Esophagus squamous epithelium (tissue), 5 donors: ENCODE data around the gene SHISAL2B. TPM values are rescaled to one million over a fixed set of nuclear protein-coding genes. Genes with fewer than 3 reads are reported as not detected.
"Not testable (repeated sequence)": the region's sequence is repeated elsewhere in the genome, so short reads cannot be mapped to it uniquely, and the experiment has no call there.

Experiments used
- DNase-seq: peaks from one replicate; lab custom pipeline; 2025; lab: John Stamatoyannopoulos, UW
- H3K27ac ChIP-seq, 4 donors: fragments of 200-600 bp; sonication (generic); one replicate each; pipeline ENCODE4 v1.5.1; 2016 to 2019; ENCODE audit warnings: mild to moderate bottlenecking in 1 of 4
- H3K27me3 ChIP-seq, 4 donors: fragments of 200-600 bp; sonication (generic); 1 replicate in 3 of 4; 2 replicates in 1 of 4; pipeline versions ENCODE4 v1.5.1 to v1.6.0; 2017 to 2021; ENCODE audit warnings: antibody characterized with exemption in 1 of 4
- H3K36me3 ChIP-seq, 3 donors: fragments of 200-600 bp; sonication (generic); one replicate each; pipeline ENCODE4 v1.5.1; 2016 to 2019
- H3K4me1 ChIP-seq, 3 donors: fragments of 200-600 bp; sonication (generic); one replicate each; pipeline ENCODE4 v1.5.1; 2017 to 2019
- H3K4me3 ChIP-seq, 4 donors: fragments of 200-600 bp; sonication (generic); 1 replicate in 3 of 4; 2 replicates in 1 of 4; pipeline ENCODE4 v1.5.1; 2016 to 2019; ENCODE audit warnings: mild to moderate bottlenecking in 2 of 4, moderate library complexity in 1 of 4
- H3K9me3 ChIP-seq, 3 donors: fragments of 200-600 bp; sonication (generic); one replicate each; pipeline ENCODE4 v1.5.1; 2016 to 2019
- CTCF ChIP-seq, 6 experiments: fragments of 450-650 bp in 4 of 6; fragments of 200-600 bp in 2 of 6; sonication (generic) in 2 of 6; IDR thresholded peaks; one replicate each; pipeline ENCODE4 v1.5.1; 2016 to 2019; ENCODE audit warnings: antibody characterized with exemption in 6 of 6, mild to moderate bottlenecking in 4 of 6, moderate library complexity in 4 of 6
- POLR2A ChIP-seq, 4 donors: fragments of 450-650 bp; IDR thresholded peaks; one replicate each; pipeline ENCODE4 v1.6.1; 2017; ENCODE audit warnings: antibody characterized with exemption in 4 of 4, mild to moderate bottlenecking in 4 of 4, moderate library complexity in 3 of 4
- WGBS, 2 donors: methylation state at CpG; one replicate each; pipeline ENCODE4 v1.1.5; 2018; 5-methylcytosine and 5-hydroxymethylcytosine counted together
- intact Hi-C: fragments of 100-400 bp; cut with DNase I; formaldehyde crosslinking; loops from one replicate; pipeline ENCODE4 v1.15.0; 2022
- total RNA-seq, 4 donors: library from RNA; depleted of rRNA; stranded (reverse); fragments of >200 nt; gene quantifications; one replicate each; pipeline ENCODE4 v1.1.0, GENCODE V29; 2016
- donor health status: DM: yes; HTN: yes; CAD: no.

Gene SHISAL2B
- total RNA-seq, 4 donors from 2014 or later, result not detected

GRCh38 chr5:64654561-64654938 is 35.8 kb upstream of the SHISAL2B start:
- no peaks in the 10 kb centered on the region for H3K4me1 ChIP-seq
- no peak for DNase-seq
- H3K9me3 ChIP-seq, result no peaks in the 10 kb centered on the region
- H3K27ac ChIP-seq, result no peak overlapping the region
- TF ChIP-seq POLR2A (IDR thresholded peaks at IDR 0.05) (no peak), CTCF (IDR thresholded peaks at IDR 0.05) (no peak)
- no peaks in the 10 kb centered on the region for H3K27me3 ChIP-seq
- H3K4me3 ChIP-seq, result no peak overlapping the region
- intact Hi-C loops, result no loop called here
- 62 to 71% methylated on average over 2 of the region's 2 CpGs for WGBS, 2 donors
- no peaks in the 10 kb centered on the region for H3K36me3 ChIP-seq

- intact Hi-C loops, result no loop called here
- no peaks in the 10 kb centered on the region for H3K9me3 ChIP-seq
- no peaks in the 10 kb centered on the region for H3K4me1 ChIP-seq
- no peaks in the 10 kb centered on the region for H3K36me3 ChIP-seq
- DNase-seq, result no peak
- H3K27me3 ChIP-seq, result peaks cover 0 to 4% (median 0%) of the 10 kb centered on the region in 4 donors
- 24 to 73% methylated on average over 1 of the region's 1 CpG for WGBS, 2 donors
- no peak overlapping the region for H3K4me3 ChIP-seq
- TF ChIP-seq CTCF (IDR thresholded peaks at IDR 0.05), result no peak
- H3K27ac ChIP-seq, result no peak overlapping the region
These were observed 34.7 kb upstream of the SHISAL2B start for GRCh38 chr5:64655596-64655995.

GRCh38 chr5:64659289-64659688 is 31.0 kb upstream of the SHISAL2B start:
- Histone ChIP-seq H3K36me3 (no peaks in the 10 kb centered on the region), H3K27ac (no peak overlapping the region), H3K9me3 (no peaks in the 10 kb centered on the region), H3K4me1 (no peaks in the 10 kb centered on the region), H3K27me3 (peaks cover 0 to 12% (median 0%) of the 10 kb centered on the region in 4 donors), H3K4me3 (no peak overlapping the region)
- TF ChIP-seq CTCF (IDR thresholded peaks at IDR 0.05), result no peak
- no peak for TF ChIP-seq POLR2A (IDR thresholded peaks at IDR 0.05)
- intact Hi-C loops, result no loop called here
- 62 to 67% methylated on average over 3 of the region's 3 CpGs for WGBS, 2 donors
- no peak for DNase-seq

GRCh38 chr5:64663181-64663580 is 27.1 kb upstream of the SHISAL2B start:
- H3K4me1 ChIP-seq, H3K9me3 ChIP-seq, H3K4me3 ChIP-seq, DNase-seq, H3K36me3 ChIP-seq, H3K27ac ChIP-seq, intact Hi-C loops: not testable (repeated sequence)
- peaks cover 0 to 12% (median 0%) of the 10 kb centered on the region in 4 donors for H3K27me3 ChIP-seq
- 33 to 40% methylated on average over 6 of the region's 6 CpGs for WGBS, 2 donors

- intact Hi-C loops, result no loop called here
- Histone ChIP-seq H3K27me3 (peaks cover 0 to 9% (median 0%) of the 10 kb centered on the region in 4 donors), H3K4me1 (no peaks in the 10 kb centered on the region), H3K27ac (no peak overlapping the region), H3K36me3 (no peaks in the 10 kb centered on the region), H3K9me3 (no peaks in the 10 kb centered on the region), H3K4me3 (no peak overlapping the region)
- 42% methylated on average over 2 of the region's 2 CpGs for WGBS, 2 donors
- TF ChIP-seq CTCF (IDR thresholded peaks at IDR 0.05), result no peak
- no peak for TF ChIP-seq POLR2A (IDR thresholded peaks at IDR 0.05)
- DNase-seq, result no peak
These were observed 25.1 kb upstream of the SHISAL2B start for GRCh38 chr5:64665243-64665642.

DNA sequence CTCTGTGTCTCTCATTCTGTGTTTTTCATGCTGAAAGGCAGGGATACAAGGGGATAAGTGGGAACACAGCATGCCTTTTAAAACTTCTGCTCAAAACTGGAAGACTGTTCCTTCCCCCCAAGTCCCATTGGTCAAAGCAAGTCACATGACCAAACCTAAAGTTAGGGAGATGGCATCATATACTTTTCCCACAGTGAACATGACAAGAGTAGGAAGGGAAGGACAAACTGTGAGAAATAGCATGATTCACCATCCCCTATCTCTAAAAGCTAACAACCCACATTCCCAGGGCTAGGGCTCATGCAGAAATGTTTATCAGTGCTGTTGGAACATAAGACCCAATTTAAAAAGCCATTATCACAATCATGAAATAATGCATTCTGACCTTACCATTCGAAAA is 24.2 kb upstream of the SHISAL2B start:
- no peak for DNase-seq
- Histone ChIP-seq H3K27ac (no peak overlapping the region), H3K36me3 (no peaks in the 10 kb centered on the region), H3K4me1 (no peaks in the 10 kb centered on the region), H3K4me3 (no peak overlapping the region), H3K27me3 (peaks cover 0 to 3% (median 0%) of the 10 kb centered on the region in 4 donors), H3K9me3 (no peaks in the 10 kb centered on the region)
- intact Hi-C loops, result no loop called here
- TF ChIP-seq POLR2A (IDR thresholded peaks at IDR 0.05), result no peak
- TF ChIP-seq CTCF (IDR thresholded peaks at IDR 0.05), result no peak
- 38 to 45% methylated on average over 1 of the region's 1 CpG for WGBS, 2 donors
